Measurements from ENCODE around the gene OCSTAMP. TPM values are rescaled to one million over a fixed set of nuclear protein-coding genes. Genes with fewer than 3 reads are reported as not detected.

OCSTAMP gene
- total and polyA plus RNA-seq, 7 donors = not detected

DNA sequence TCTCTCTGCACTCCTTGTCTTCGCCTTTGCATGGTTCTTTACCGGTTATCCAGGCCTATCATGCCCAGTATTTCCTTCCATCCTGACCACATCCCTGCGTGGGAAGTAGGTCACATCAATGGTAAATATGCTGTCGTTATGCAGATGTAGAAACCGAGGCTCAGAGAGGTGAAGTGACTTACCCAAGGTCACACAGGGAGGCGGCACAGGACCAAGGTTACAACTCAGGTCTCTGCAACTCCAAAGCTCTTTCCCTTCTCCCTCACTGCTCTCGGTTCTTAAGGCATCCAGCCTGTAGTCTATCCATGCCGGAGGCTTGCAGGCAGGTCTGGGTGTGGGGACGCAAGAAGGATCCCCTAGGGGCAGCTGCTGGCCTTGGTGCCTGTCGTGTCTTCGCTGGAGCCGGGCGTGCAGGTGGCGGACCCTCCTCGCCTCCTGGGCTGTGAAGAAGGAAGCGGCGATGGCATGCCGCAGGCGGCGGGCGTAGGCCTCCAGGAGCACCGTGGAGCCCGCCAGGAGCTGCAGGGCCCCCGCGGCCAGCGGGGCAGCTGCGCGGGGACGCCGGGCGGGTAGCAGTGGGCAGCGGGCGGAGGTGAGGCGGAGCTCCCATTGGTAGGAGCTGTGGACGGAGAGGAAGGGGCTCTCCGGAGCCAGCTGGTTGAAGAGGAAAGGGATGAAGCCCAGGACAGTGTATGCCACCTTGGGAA is 9.1 kb downstream of the OCSTAMP start:
- Histone ChIP-seq H3K27ac (no peak overlapping the region), H3K4me3 (no peak overlapping the region), H3K27me3 (ENCODE audit: insufficient read depth in 3 of 3, low read length in 2 of 3) (peaks cover 0 to 45% (median 3%) of the 10 kb centered on the region in 3 donors), H3K36me3 (ENCODE audit: insufficient read depth in 1 of 2, low read depth in 1 of 2) (no peaks in the 10 kb centered on the region), H3K4me1 (no peaks in the 10 kb centered on the region), H3K9me3 (no peaks in the 10 kb centered on the region)
- intact Hi-C loops (cut with DNase I) = no loop called here
- DNase-seq = no peak
- ATAC-seq = no peak
- TF ChIP-seq, protein P1, sequence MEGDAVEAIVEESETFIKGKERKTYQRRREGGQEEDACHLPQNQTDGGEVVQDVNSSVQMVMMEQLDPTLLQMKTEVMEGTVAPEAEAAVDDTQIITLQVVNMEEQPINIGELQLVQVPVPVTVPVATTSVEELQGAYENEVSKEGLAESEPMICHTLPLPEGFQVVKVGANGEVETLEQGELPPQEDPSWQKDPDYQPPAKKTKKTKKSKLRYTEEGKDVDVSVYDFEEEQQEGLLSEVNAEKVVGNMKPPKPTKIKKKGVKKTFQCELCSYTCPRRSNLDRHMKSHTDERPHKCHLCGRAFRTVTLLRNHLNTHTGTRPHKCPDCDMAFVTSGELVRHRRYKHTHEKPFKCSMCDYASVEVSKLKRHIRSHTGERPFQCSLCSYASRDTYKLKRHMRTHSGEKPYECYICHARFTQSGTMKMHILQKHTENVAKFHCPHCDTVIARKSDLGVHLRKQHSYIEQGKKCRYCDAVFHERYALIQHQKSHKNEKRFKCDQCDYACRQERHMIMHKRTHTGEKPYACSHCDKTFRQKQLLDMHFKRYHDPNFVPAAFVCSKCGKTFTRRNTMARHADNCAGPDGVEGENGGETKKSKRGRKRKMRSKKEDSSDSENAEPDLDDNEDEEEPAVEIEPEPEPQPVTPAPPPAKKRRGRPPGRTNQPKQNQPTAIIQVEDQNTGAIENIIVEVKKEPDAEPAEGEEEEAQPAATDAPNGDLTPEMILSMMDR (IDR thresholded peaks at IDR 0.05) = no peak
- WGBS, 3 donors = 47 to 53% (median 52%) methylated on average over 35 to 36 of the region's 36 CpGs

GRCh38 chr20:46539113-46539512 is 11.3 kb downstream of the OCSTAMP start:
- TF ChIP-seq, protein P1 (IDR thresholded peaks at IDR 0.05) = no peak
- 76 to 82% (median 78%) methylated on average over 2 of the region's 2 CpGs for WGBS, 3 donors

DNA sequence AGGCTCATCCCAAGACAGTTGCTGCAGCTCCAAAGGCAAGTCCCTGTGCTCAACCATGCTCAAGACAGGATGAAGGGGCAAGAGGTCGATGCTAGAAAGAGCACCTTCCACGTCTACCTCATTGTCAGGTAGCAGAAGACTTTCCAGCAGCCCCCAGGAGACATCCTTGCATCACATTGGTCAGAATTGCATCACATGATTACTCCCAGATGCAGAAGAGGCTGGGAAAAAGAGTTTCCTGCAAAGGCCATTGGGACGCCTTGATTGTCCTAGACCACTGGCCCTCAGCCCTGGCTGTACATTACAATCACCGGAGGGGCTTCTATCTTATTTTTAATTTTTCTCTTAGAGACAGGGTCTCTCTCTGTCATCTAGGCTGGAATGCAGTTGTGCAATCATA is 19.8 kb downstream of the OCSTAMP start:
- WGBS, 3 donors = 56 to 64% (median 60%) methylated on average over 4 of the region's 4 CpGs
- Histone ChIP-seq H3K4me1 (no peaks in the 10 kb centered on the region), H3K36me3 (ENCODE audit: insufficient read depth in 1 of 2, low read depth in 1 of 2) (no peaks in the 10 kb centered on the region), H3K27ac (no peak overlapping the region), H3K4me3 (no peak overlapping the region), H3K27me3 (ENCODE audit: insufficient read depth in 3 of 3, low read length in 2 of 3) (peaks cover 0 to 17% (median 0%) of the 10 kb centered on the region in 3 donors), H3K9me3 (no peaks in the 10 kb centered on the region)
- DNase-seq (no peak), ATAC-seq (no peak)
- TF ChIP-seq, protein P1 (IDR thresholded peaks at IDR 0.05) = no peak
- intact Hi-C loops (cut with DNase I) = no loop called here

More at GRCh38 chr20:46539113-46539512, 11.3 kb downstream of the OCSTAMP start:
- ATAC-seq = no peak
- Histone ChIP-seq H3K4me1 (no peaks in the 10 kb centered on the region), H3K27ac (no peak overlapping the region), H3K4me3 (no peak overlapping the region), H3K27me3 (ENCODE audit: insufficient read depth in 3 of 3, low read length in 2 of 3) (peaks cover 0 to 49% (median 3%) of the 10 kb centered on the region in 3 donors), H3K9me3 (no peaks in the 10 kb centered on the region), H3K36me3 (ENCODE audit: insufficient read depth in 1 of 2, low read depth in 1 of 2) (no peaks in the 10 kb centered on the region)
- intact Hi-C loops (cut with DNase I) = no loop called here
- DNase-seq = no peak

- TF ChIP-seq, protein P1 (IDR thresholded peaks at IDR 0.05) = no peak
- Histone ChIP-seq H3K9me3 (no peaks in the 10 kb centered on the region), H3K27ac (no peak overlapping the region), H3K27me3 (ENCODE audit: insufficient read depth in 3 of 3, low read length in 2 of 3) (peaks cover 0 to 10% (median 0%) of the 10 kb centered on the region in 3 donors), H3K4me3 (no peak overlapping the region), H3K4me1 (no peaks in the 10 kb centered on the region), H3K36me3 (ENCODE audit: insufficient read depth in 1 of 2, low read depth in 1 of 2) (no peaks in the 10 kb centered on the region)
- WGBS, 3 donors = 50 to 52% (median 51%) methylated on average over 2 of the region's 2 CpGs
- ATAC-seq (no peak), DNase-seq (no peak)
- intact Hi-C loops (cut with DNase I) = no loop called here
These were observed 26.6 kb downstream of the OCSTAMP start for GRCh38 chr20:46523696-46524328.
